Left lobe of liver (tissue), 2 donors: Measurements from ENCODE around the gene GPR34. TPM values are rescaled to one million over a fixed set of nuclear protein-coding genes. Genes with fewer than 3 reads are reported as not detected.
"Not testable (repeated sequence)": the region's sequence is repeated elsewhere in the genome, so short reads cannot be mapped to it uniquely, and the experiment has no call there.

Experiments
- ATAC-seq: fragments of 200-7000 bp; cut with Tn5 transposase; one replicate; pipeline ENCODE4 v1.9.1; 2020; ENCODE audit warnings: mild to moderate bottlenecking, moderate library complexity
- DNase-seq: peaks from one replicate; pipeline ENCODE4 v3.0.0-alpha.2; 2020; ENCODE audit warnings: low spot score
- total RNA-seq: library from RNA; stranded (reverse); gene quantifications from one replicate; pipeline ENCODE4 v1.2.1, GENCODE V29; 2021
- donor health status: DM: no; HTN: no; CAD: no; lungs with moderate emphysema.
- donor health status: DM: no; HTN: yes; CAD: no.

Gene GPR34, protein sequence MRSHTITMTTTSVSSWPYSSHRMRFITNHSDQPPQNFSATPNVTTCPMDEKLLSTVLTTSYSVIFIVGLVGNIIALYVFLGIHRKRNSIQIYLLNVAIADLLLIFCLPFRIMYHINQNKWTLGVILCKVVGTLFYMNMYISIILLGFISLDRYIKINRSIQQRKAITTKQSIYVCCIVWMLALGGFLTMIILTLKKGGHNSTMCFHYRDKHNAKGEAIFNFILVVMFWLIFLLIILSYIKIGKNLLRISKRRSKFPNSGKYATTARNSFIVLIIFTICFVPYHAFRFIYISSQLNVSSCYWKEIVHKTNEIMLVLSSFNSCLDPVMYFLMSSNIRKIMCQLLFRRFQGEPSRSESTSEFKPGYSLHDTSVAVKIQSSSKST
- 1.2 TPM for total RNA-seq

DNA sequence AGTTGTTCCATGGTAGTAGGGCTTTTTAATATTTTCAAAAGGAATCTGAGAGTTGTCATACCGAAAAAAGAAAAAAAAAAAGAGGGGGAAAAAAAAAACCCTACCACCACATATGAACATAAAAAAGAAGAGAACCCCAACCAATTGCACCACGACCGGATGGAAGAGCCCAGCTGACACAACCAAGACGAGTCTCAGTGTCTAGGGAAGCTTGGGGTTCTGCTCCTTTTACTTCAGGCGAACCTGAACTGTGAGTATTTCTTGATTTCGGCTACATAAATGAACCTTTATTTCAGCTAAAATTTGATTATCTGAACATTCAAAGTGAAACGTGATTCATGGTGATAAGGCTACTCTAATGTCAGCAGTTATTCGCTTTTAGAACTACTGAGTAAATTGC, at the start of gene GPR34:
GPR34 (plus strand) TSS at position 139 of the 400 bp plus-strand sequence. CDS start 6,661 bp downstream, outside the sequence.
- ATAC-seq (no peak), DNase-seq (no peak)

DNA sequence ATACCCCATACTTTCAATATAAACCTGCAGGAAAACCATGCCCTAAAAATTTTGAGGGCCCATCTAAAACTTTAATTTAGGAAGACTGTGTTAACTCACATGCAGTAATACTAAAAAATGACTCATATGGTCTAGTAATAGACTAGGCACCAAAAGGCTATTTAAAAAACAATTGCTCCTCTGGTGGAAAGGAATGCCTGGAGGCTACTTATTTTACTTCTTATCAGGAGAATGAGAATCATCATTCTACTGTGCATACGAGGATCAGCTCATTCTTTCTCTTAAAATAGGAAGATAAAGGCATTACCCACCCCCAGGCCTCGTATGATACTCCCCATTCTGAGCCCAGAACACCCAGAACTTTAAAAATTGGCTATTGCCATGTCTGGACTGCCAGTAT, 42.6 kb upstream of the GPR34 start:
- not testable (repeated sequence) for ATAC-seq

DNA sequence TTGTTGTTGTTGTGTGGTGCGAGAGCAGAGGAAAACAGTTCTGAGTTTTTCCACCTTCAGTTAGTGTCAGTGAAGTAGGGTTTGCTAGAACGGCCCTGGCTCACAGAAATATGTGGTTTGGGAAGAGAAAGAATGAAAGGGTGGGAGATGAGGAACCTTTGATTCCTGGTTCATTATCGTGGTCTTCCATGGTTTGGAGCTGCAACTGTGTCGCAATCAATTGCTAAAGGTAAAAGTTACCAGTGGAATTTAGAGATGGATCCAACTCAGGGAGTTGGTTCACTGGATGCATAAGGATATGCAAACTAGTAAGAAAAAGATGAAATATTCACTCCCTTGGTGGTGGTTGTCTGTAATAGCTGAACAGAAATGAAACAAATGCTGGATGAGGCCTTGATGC, 35.6 kb upstream of the GPR34 start:
- no peak for ATAC-seq

More for the DNA sequence above, 42.6 kb upstream of the GPR34 start:
- DNase-seq = not testable (repeated sequence)

DNA sequence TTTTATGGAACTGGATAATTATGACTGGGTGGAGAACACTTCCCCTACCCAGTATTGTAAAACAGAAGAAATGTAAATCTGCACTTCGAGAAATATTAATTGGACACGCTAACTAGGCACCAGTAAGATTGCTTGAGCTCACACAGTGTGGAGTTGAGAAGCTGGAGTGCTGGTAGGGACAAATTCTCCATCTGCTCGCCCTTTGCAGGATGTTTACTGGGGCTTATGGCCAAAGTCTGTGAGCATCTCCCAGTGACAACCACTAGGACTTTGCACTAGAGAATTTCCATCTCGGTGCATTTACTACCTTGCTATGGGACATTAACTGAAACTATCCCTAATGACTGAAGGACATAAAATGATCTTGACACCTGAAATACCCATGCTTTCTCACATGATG, 33.7 kb upstream of the GPR34 start:
- ATAC-seq = no peak
- no peak for DNase-seq

More for the DNA sequence above, 35.6 kb upstream of the GPR34 start:
- DNase-seq = no peak

DNA sequence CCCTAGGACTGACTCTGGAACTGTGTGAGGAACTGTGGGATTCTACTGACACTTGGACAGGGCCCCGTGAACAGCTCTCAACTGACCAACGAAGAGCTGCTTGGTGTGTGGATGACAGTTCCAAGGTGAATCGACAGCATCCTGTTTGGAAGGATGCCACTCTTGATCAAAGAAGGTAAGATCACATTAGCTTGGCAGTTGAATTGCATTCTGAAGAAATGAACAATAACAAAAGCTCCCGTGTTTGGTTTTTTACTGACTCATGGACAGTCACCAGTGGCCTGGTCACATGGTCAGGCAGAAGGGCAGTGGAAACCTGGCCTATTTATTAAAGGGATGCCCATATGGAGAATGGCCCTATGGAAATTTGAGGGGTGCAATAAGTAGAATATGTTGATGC, 33.1 kb upstream of the GPR34 start:
- DNase-seq (no peak), ATAC-seq (no peak)

DNA sequence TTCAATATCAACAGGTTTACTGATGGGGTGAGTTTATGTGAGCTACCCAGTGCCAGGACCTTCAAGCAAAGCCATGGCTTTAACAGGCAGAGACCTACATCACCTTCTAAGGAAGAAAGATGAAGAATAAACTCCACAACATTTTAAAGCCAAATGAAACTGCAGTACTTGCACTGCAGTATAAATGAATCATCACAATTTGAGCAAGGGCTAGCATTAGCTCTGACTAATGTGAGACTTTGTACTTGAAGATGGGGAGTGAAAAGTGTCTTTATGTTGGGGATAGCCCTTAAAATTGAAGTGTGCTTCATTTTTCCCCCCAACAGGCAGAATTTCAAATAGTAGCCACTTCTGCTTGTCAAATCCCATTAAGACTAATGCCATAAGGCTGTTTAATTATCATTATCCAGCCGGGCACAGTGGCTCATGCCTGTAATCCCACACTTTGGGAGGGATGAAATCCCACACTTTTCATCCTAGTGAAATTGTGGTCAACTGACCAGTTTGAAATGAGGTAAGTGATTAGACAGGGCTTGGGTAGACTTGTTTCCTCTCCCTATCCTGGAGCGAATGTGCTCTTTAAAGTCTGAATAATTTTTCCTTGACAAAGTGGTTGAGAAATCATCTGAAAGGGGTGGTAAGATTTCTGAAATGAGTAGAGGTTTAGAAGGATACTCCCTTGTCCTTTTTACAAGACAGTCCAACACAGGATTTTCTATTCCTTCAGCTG, 27.2 kb upstream of the GPR34 start:
- DNase-seq (no peak), ATAC-seq (no peak)

DNA sequence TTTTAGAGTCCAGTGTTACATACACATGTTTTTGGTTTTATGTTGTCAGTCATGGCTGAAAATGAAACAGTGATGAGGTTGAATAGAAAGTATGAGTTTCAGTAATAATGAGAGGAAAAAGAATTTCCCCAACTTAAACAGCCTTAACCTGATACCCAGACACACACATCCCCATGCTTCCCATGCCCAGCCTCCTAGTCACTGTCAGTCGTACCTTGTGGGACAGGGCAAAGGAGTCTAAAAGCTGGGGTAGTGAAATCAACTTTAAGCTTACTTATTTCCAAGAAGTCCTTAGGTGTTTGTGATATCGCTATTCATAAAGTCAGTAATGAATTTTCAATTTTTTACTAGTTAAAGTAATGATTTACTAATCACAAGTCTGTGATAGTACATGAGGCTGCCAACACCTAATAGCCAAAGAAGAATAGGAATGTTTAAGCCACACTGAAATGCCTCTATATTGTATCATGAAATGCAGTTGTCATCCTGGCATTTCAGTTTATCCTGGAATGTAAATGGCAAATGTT, 24.3 kb upstream of the GPR34 start:
- ATAC-seq = no peak
- no peak for DNase-seq

DNA sequence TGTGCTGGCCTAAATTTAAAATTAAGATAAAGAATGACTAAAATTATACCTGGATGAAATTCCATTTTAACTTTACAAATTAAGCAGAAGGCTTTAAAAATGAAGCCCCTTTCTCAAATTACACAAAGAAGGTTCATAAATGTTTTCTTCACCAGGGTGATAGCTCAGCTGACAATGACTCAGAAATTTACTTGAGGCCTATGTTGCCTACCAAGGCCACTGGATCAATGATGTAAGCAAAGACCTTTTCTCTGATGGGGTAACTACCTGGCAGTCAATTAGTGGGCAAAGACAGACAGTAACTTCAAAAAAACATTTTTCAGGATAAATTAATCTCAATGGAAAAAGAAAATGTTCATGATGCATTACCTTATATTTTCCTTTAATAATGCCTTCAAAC, 23.9 kb upstream of the GPR34 start:
- ATAC-seq (no peak), DNase-seq (no peak)

DNA sequence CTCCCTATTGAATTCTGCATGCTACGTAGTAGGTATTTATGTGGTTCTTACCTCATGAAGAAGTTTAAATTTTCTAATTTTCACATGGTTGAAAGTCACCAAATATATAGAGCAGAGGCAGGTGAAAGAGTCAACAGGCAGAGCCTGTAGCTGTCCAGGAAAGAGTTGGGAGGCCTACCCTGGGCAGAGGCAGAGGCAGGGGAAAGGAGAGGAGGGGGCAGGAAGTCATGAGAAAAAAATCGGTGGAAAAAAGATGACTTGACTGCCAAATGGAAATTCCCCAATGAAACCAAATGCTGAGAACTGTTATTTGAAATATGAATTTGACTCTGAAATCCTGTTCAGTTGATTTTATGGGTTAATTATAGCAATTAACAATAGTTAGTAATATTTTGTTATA, 23.1 kb upstream of the GPR34 start:
- ATAC-seq (no peak), DNase-seq (no peak)

DNA sequence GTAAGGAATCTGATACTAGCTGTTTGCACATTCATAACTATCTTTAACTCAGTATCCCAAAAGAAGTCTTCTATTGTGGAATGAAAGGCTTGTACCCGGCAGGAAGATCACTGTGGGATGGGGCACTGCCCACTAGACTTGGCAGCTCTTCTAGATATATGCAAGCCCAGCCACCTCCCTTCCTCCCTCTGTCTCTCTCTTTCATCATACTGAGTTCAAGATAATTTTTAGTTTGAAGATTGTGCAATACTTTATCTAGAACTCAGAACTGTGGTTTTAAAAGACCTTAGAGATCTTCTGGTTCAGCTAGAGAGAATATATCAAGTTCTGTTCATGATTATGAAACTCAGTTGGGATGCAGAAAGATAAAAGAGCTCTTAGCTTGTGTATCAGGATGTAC, 22.5 kb upstream of the GPR34 start:
- peak; percentile 29 for ATAC-seq
- DNase-seq = no peak

DNA sequence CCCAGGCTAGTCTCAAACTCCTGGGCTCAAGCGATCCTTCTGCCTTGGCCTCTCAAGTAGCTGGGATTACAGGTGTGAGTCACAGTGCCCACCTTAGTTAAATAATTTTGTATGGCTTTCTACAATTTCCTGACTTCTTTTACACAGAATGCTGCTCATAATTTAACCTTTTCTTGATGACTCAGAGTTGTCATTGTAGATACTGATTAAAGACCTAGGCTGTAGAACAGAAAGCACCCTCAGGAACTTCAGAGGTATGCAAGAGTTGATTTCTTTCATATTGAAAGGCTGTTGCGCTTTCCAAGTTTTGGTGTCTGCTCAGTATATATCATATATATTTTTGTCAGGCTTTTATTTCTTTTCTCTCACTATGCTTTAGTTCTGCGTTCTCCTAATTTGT, 21.1 kb upstream of the GPR34 start:
- no peak for ATAC-seq
- no peak for DNase-seq

DNA sequence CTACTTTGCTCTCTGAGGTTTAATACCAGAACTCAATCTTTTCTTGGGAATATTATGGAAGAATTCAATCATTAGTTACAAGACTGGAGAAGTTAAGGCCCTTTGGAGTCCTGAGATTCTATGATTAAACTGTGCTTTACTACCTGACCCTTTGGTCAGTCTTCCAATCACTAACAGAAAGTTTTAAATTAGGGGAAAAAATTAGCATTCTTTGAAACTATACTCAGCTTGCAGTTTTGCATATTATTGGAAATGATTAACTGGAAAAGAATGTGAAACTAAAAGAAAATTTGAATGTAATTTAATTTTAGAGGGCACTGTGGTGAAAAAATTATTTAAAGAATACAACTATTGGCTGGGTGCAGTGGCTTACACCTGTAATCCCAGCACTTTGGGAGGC, 18.7 kb upstream of the GPR34 start:
- DNase-seq (no peak), ATAC-seq (no peak)

DNA sequence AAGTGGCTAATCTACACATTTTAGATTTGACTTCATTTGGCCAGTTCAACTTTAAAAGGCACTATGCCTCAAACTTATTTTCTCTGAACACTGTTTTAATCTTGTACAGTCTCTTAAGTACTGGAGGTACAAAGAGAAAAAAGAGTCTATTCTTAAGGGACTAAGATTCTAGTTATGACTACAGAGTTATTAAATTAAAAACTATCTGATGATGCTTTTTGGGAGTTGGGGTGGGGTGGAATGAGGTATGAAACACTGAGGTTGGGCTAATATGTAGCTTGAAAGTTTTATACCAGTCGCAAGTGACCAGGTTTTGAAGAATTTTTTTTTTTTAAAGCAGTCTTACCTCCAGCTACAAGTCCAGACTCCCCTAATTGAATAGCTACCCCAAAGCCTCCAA, 17.7 kb upstream of the GPR34 start:
- DNase-seq (no peak), ATAC-seq (no peak)

DNA sequence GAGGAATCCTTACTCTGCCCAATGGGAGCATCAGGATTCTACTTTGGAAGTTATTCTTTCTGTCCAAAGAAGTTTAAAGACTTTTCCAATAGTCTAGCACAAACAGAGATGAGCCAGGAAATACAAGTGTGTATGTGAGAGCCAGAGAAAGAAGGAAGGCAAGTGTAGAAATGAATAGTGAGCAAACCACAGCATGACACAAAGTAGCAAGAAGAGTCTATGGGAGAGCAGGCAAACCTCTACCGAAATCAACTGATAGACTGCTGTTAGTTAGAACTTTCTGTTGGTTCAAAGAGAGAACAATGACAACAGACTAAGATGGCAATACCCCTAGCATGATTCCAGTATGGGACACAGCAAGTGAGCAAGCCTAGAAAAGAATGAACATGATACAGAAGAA, 16.1 kb upstream of the GPR34 start:
- DNase-seq (no peak), ATAC-seq (no peak)

DNA sequence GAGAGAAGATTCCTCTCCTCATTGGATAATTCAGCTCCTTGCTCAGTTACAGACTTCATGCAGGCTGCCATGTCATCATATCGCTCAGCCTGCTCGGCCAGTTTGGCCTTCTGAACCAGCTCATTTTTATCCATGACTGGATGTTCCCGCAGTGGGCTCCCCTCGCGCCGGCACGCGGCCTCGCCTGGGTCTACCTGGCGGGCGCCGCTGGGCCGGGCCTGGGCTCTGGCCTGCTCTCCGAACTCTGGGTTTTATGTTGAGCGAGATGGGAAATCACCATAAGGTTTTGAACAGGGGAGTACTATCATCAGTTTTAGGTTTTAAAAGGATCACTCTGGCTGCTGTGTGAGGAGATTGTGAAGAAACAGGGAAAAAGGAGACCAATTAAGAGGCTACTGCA, 12.4 kb upstream of the GPR34 start:
- not testable (repeated sequence) for DNase-seq, ATAC-seq

DNA sequence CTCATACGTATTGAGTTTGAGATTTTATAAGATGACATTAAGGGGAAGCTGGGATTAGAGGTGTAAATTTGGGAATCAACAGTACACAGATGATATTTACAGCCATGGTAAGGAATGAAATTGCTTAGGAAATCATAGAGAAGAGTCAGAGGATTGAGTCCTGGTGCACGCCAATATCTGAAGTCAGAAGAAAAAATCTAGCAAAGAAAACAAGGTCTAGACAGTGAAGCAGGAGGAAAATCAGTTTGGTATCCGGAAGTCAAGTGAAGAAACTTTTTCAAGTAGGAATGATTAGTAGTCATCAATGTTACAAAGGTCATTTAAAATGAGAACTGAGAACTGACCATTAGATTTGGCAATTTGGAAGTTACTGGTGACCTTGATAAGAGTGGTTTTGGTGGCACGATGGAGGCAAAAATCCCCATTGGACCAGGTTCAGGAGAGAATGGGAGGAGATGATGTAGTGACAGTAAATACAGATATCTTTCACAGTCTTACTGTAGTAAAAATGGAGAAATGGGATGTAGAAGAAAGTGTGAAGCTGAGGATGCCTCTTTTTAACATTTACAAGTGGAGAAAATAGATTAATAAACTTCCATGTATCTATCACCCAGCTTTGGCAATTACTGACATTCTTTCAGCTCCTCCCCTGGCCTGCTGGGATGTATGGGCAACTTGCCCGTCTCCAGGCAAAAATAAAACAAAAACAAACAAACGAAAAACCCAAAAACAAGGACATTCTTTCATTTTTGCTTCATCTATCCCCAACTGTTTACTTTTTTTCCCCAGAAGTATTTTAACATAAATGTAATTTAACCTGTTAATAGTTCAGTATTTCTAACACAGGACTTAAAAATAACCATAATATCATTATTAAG, 11.4 kb upstream of the GPR34 start:
- ATAC-seq = no peak
- DNase-seq = no peak

DNA sequence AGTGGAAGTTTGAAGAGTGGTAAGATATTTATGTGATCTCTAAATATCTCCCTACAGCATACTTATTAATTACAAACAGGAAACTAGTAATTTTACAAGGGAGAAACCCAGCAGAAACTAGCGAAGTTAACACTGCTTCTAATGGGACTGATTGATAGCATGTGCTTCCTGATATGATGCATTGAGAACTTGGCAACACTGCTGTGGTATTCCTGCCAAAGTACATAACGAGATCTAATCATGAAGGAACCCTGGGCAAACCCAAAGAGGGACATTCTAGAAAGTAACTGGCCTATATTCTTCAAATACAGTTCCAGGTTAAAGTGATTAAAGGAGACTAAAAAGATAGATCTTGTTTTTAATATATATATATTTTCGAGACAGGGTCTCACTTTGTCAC, 4.6 kb upstream of the GPR34 start:
- peak; percentile 51 for DNase-seq
- ATAC-seq = peak; percentile 92

DNA sequence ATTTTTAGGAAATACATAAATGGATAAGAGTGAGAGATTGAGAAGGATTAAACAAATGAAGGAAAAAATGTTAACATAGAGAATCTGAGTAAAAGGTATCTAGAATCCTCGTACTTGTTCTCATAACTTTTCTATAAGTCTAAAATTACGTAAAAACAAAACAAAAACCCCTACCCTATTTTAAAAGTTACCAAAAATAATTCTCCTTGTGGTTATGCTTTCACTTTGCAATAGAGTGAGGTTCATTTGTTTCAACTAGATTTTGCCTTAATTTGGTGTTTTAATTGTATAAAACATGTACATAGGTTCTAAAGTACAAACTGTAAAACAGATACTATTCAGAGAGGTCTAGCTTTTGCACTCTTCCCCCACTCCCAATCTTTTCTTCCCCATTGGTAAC, 3.8 kb upstream of the GPR34 start:
- ATAC-seq (no peak), DNase-seq (no peak)

DNA sequence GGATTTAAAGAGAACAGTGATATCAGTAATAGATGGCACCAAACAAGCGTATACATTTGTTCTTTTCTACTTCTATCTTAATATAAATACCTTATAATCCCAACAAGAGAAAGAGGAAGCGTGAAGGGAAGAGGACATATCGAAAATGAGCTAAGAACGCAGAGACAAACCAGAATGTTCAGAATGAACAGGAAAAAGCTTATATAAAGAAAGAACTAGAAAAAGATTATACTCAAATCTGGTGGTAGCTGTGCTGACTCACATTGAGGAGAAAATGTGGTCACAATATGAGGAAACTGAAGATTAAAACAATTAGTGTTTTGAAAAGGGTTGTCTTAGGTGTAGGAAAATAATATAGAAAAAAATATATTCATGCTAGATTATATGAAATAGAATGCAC, 2.0 kb upstream of the GPR34 start:
- ATAC-seq (no peak), DNase-seq (no peak)

DNA sequence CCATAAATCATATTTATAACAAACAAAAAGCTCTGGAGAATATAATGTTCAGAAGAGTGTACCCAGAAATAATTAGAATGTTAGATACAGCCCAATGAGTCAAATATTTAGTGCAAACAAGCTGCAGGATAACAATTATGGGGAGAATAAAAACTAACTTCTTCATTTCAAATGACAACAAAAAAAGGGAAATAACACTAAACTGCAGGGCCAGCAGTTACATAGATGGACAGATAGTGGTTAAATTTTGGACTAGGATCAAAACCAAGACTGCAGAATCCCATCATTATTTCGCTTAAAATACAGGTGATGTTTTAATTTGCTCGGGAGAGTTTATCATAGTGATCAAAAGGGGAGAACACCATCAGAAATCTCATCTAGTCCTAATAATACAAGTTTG, 617 bp upstream of the GPR34 start:
- DNase-seq (no peak), ATAC-seq (no peak)

DNA sequence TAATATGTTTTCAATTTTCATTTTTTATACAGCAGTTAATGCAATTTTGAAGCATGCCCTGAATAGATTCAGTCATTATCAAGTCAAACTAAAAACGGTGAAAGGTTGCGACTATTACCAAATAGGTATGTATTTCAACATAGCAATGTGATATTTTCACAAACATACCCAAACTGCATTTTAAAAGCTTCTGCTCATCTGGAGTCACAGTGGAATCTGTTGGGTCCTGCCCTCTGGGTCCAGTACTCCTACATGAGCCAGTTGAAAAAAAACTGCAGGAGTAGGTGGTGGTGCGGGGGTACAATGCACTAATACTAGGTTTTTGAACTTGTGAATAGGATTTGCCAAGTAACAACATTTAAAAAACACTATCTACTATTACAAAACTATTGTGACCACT, 938 bp downstream of the GPR34 start:
- peak; percentile 95 for ATAC-seq
- DNase-seq = peak; percentile 48
